B cell (primary cell): Measurements from ENCODE around the gene ADAM23.

Experiments used
- CTCF ChIP-seq: fragments of 200-600 bp; IDR thresholded peaks from one replicate; pipeline ENCODE4 v1.8.0; 2022; ENCODE audit warnings: antibody characterized with exemption, mild to moderate bottlenecking
- EZH2 ChIP-seq: IDR thresholded peaks from 2 replicates; pipeline ENCODE4 v1.6.1; 2012; ENCODE audit warnings: borderline replicate concordance, low read depth, mild to moderate bottlenecking, moderate library complexity, low read length; ENCODE audit not compliant: insufficient read depth, poor library complexity, severe bottlenecking

DNA sequence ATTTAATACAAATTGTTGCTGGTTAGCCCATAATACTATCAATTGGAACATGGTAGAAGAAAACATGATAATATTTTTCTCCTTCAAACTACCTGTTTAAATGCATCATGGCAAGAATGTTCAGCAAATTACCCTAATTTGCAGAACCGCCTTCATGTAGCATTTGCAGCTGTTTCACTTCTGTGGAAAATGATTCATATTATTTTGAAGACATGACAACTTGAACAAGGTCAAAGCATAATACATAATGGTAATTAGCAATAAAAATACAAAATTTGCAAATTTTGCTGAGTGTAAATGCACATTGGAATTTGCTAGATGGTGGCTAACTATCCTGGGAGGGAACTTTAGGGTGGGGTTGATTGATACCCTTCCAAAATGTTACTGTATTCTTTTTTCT is 30.8 kb downstream of the ADAM23 start:
- no peak for TF ChIP-seq CTCF
- no peak for TF ChIP-seq EZH2
